GM12864 (cell line): ENCODE data around the gene MXI1.

Experiments
- DNase-seq: peaks from one replicate; pipeline ENCODE4 v3.0.0-alpha.2; 2011; ENCODE audit warnings: low read depth
- H3K4me3 ChIP-seq: 2 replicates; pipeline ENCODE4 v1.5.1; 2011; ENCODE audit warnings: mild to moderate bottlenecking, low read depth, low read length, control low read depth
- CTCF ChIP-seq: IDR thresholded peaks from 2 replicates; pipeline ENCODE4 v1.5.1; 2011; ENCODE audit warnings: low read depth, mild to moderate bottlenecking, moderate library complexity, low read length, control low read depth, inconsistent platforms; ENCODE audit errors: missing control alignments

Gene MXI1

DNA sequence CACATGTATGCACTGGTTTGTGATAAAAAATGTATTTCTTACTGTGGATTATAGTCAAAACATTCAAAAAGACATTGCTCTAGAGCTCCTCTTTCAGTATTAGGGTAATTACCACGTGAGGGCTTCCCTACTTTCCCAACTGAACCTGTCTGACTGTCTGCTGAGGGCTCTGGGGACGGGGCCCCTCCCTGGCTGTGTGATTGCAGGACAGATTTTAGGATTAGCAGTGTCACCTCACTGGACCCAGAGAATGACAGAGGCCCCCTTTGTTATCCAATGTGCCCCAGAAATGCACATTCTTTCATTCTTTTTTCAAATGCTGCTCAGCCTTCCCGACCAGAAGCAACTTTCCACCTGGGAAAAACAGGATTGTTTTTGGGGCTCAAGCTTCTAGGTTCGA lies 43.6 kb upstream of the MXI1 start:
- DNase-seq, result no peak
- no peak for TF ChIP-seq CTCF
- H3K4me3 ChIP-seq, result no peak overlapping the region

DNA sequence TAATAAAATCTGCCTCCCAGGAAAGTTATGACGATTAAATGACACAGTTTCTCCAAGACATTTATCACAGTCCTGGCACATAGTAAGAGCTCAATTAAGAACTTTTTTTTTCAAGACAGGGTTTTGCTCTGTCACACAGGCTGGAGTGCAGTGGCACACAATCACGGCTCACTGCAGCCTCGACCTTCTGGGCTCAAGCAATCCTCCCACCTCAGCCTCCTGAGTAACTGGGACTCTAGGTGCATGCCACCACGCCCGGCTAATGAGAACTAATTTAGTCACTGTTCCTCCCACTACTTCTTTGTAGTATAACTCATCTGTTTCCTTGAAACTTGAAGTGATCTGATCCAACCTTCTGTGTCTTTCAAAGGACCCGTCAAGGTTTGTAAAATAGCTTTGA lies 42.2 kb upstream of the MXI1 start:
- H3K4me3 ChIP-seq, result no peak overlapping the region
- DNase-seq, result no peak
- no peak for TF ChIP-seq CTCF

DNA sequence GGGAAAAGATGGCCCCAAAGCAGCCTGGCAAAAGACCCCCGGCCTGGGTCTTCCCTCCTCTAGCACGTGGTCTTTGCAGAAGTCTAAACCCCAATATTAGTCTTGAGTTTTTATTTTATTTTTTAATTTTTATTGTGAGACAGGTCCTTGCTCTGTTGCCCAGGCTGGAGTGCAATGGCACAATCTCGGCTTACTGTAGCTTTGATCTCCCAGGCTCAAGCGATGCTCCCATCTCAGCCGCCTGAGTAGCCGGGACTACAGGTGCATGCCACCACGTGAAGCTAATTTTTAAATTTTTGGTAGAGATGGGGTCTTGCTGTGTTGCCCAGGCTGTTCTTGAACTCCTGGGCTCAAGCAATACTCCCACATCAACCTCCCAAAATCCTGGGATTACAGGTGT lies 40.3 kb upstream of the MXI1 start:
- DNase-seq, result no peak
- TF ChIP-seq CTCF, result no peak
- H3K4me3 ChIP-seq, result no peak overlapping the region

DNA sequence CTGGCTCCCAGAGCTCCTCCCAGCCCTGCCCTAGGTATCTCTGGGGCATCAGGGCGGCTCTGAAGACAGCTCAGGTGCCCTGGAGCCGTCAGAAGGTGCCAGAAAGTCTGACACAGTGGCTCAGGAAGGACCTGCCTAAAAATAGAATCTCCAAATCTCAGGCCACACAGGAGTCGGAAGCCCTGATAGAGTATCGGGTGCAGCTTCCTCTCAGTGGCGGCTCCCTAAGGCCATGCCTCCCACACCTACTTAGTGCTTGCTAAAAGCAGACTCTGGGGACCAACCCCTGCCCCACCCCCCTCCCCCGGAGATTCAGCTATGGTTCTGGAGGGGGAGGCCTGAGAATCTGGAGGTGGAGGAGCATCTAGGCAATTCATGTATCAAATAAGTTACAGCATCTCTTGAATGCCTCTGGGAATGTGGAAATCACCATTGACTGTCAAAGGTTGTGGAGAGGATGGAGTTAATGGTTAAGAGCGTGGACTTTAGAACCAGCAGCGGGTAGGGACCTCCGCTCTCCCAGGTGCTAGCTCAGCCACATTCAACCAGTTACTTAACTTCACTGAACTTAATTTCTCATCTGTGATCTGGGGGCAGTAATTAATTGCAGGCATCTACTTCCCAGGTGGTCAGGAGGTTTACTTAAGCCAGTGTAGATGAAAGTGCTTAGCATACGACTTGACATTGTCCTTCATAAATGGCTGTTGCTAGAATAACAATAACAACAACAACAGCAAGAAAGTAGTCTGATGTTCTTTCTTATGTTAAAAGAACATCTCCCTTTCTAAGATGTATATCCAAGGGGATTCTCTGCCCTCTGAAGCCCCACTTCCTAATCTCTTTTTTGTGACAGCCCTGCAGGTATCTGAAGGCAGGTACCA lies 38.6 kb upstream of the MXI1 start:
- DNase-seq, result no peak
- no peak overlapping the region for H3K4me3 ChIP-seq

DNA sequence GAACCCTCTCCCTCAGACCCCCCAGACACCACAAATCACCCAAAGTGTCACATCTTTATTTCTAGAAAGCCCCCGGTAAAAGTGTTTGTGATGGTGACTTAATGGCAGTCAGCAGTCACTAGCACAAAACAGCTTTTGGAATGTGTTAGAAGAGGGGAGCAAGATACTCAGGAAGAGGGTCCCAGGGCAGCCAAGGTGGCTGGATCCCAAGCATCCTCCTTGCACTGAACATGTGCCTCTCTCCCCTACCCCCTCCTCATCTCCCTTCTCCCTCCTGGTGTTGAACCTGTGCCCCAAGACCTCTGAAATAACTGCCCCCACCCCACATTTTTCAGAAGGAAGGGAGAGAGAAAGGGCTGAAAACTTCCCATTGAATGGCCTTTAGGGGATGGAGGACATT lies 37.8 kb upstream of the MXI1 start:
- no peak overlapping the region for H3K4me3 ChIP-seq
- DNase-seq, result no peak
- TF ChIP-seq CTCF, result no peak

More for the DNA sequence above, 38.6 kb upstream of the MXI1 start:
- TF ChIP-seq CTCF, result no peak

DNA sequence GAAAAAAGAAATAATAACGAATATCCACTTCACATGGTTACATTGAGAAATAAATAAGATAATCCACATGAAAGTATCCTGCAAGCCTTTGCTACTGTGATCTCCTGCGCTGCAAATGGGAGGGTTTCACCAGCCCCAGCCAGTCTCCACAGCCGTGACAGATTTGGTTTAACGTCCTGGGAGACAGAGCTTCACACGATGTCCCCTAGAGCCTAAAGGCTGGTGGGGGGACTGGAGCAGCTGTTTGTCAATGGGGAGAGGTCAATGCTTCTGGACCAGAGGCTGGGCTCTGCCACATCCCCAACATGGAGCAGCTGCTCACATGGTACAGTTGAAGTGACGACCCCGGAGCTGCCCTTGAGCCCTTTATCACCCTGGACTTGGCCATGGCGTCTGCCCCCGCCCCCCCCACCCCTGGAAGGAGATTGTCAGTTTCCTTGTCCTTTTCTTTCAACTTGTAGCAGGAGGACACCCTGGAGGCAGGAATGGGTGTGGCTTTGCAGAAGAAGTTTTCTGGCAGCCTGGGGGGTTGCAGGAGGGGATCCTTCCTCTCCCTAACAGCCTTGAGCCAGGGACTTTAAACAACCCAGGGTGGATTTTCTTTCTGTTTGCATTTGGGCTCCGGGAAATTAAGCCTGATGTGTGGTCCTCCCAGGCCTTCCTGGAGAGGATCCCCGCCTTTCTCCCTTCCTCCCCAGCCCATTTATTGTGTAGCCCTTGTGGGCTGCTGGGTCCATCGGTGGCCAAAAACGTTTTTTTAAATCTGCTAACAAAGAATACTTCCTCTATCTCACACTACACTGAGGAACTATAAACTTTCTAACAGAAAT lies 37.0 kb upstream of the MXI1 start:
- TF ChIP-seq CTCF, result no peak
- no peak overlapping the region for H3K4me3 ChIP-seq
- no peak for DNase-seq
